Superior temporal gyrus (tissue), 1 donor: Measurements from ENCODE around the gene TMEM181.
"Not testable (repeated sequence)": the region's sequence is repeated elsewhere in the genome, so short reads cannot be mapped to it uniquely, and the experiment has no call there.

ENCODE experiments used
- DNase-seq: peaks from one replicate; pipeline ENCODE4 v3.0.0-alpha.2; 2016; ENCODE audit errors: extremely low spot score

Gene TMEM181

DNA sequence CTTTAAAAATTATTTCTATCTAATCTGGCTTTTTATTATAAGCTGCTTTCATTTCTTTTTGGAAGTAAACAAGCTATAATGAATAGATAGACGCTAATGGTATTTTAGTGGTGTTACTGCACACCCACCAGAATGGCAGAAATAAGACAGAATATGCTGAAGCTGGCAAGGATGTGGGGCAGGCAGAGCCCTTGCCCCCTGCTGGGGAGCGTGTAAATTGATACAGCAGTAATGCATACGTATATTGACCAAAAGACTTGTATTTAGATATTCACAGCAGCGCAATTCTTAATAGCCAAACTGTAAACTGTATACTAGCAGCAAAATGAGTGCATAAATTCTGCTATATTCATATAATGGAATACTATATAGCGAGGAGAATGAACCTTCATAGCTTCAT is 35.3 kb downstream of the TMEM181 start:
- DNase-seq: no peak

GRCh38 chr6:158596861-158597260 is 37.0 kb downstream of the TMEM181 start:
- peak; percentile 27 for DNase-seq

GRCh38 chr6:158597565-158597964 is 37.7 kb downstream of the TMEM181 start:
- no peak for DNase-seq

- DNase-seq: no peak
These were observed 39.7 kb downstream of the TMEM181 start for GRCh38 chr6:158599635-158600034.

DNA sequence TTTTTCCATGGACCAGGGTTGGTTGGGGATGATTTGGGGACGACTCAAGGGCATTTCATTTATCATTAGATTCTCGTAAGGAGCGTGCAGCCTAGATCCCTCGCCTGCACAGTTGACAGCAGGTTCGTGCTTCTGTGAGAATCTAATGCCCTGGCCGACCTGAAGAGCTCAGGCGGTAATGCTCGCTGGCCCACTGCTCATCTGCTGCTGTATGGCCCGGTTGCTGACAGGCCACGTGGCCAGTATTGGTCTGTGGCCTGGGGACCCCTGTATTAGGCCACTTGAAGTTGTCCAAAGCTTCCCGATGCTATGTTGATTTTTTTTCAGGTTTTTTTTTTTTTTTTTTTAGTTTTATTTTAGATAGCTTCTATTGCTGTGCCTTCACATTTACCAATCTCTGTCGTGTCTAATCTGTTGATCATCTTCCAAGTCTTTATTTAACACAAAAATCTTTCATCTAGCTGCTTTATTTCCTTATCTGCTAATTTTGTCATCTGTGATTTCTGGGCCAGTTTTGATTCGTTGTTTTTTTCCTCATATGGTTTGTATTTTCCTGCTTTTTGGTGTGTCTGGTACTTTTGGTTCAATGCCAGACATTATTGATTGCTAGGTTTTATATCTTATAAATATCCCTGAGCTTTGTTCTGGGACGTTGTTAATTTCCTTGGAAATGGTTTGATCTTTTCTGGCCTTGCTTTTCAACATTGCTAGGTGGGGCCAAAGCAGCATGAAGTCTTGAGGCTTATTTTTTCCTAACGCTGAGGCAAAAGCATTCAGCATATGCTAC is 43.6 kb downstream of the TMEM181 start:
- DNase-seq: no peak

DNA sequence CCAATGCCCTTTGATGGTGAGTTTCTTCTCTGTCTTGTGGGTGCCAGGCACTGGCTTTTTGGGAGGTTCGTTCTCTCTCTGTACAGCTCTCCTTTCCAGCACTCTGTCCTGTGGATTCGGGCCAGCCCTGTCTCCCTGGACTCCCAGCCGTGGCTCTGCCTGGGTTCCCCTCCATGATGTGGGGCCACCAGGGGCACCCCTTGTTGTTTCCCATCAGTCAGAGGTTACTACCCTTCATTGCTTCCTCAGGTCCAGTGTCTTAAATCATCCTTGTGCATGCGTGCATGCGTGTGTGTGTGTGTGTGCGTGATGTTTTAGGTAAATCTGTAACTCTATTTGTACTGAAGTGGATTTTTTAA is 44.1 kb downstream of the TMEM181 start:
- no peak for DNase-seq

DNA sequence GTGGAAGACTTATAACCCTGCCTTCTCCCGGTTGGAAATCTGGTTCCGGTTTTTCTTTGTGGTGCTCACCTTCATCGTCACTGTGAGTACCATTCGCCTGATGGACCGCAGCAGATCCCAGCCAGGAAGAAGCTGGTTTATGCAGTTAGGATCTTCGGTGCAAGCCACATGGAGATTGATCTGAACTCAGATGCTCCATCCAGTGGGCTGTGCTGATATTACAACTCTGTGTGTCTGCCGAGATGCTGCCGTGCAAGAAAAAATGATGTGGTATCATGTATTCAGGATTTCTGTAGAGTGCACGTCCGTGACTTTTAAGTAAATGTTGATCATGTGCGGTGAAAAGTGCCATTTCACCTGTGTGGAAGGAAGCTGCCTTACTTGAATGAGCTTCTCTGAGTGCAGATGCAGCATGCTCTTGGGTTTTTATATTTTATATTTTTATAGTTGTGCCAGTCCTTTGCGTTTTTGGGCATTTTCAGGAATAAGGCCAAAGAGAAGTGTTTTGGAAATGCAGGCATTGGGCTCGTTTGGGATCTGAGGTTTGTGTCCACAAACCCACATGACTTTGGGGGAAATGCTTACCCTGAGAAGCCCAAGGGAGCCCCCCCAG is 45.5 kb downstream of the TMEM181 start:
- peak; percentile 91 for DNase-seq

DNA sequence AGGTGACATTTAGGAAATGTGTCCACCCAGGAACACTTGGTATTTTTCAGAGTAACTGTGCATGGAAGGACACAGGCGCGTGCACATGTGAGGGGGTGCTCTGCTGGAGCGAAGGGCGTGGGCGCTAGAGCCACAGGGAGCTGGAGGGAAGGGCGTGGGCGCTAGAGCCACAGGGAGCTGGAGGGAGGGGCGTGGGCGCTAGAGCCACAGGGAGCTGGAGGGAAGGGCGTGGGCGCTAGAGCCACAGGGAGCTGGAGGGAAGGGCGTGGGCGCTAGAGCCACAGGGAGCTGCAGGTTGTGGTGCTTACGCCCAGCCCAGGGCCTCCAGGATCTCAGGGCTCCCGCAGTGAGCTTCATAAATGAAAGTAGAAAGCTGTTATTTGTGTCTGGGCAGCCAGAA is 46.1 kb downstream of the TMEM181 start:
- DNase-seq: not testable (repeated sequence)

- DNase-seq: no peak
These were observed 47.0 kb downstream of the TMEM181 start for GRCh38 chr6:158606935-158607334.

GRCh38 chr6:158607411-158608170 is 47.7 kb downstream of the TMEM181 start:
- DNase-seq: no peak

- no peak for DNase-seq
These were observed 48.3 kb downstream of the TMEM181 start for GRCh38 chr6:158608221-158608620.

DNA sequence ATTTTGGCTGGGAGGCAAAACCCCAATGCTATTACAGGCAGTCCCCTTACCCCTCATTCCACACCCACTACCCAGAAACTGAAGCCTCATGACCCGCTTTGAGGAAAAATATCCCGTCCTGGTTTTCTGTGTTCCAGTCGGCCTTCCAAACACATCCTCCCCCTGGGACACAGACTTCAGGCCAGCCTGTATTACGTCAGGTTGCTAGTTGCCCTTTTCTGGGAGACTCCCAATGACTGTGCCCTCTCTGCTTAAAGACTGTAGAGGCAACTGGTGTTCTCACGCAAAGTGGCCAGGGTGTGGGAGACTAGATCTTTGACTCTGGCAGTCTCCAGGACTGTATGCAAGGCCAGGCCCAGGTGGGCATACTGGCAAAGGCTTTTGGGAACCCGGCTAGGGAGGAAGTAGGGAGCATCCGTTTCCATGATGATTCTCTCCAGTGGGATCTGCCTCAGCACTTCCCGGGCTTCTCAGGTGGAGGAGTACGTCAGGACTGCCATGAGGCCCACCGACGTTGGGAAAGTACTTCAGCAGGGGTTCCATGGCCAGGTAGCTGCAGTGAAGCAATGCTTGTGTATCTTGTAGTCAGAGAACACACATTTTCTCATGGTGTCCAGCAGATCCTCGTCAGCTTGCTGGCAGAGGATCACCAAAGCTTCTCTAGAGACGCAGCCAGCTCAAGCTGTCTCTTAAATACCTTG is 49.7 kb downstream of the TMEM181 start:
- no peak for DNase-seq

DNA sequence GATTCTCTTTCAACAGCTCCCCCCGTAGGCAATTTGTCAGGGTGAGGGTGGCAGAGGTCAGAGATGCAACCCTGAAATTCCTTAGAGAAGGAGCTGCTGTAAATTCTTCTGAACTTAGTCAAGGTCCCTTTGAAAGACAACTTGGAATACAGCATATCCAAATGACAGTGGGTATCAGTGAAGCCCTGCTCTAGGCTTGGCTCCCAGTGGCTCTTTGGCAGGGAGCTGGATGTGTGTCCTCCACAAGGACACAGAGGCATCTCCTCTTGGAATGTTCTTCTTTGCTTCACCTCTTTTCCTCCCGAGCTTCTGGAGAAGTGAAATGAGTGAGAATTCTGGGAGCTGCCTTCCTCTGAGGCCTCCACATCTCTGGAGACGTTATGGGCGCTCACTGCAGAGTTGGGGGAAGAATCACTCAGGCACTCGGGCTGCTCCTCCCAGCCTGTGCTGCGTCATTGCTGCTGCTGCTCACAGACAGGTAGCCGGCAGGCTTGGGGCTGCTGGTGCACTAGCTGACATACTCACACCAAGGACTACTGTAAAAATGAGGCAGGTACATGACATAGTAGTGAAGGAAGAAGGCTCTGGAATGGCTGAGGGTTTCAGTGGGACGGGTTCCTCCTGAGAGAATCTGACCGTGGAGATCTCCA is 50.6 kb downstream of the TMEM181 start:
- no peak for DNase-seq

- DNase-seq: no peak
These were observed 51.1 kb downstream of the TMEM181 start for GRCh38 chr6:158611039-158611438.

GRCh38 chr6:158611541-158612370 is 51.9 kb downstream of the TMEM181 start:
- no peak for DNase-seq

GRCh38 chr6:158614606-158615005 is 54.7 kb downstream of the TMEM181 start:
- not testable (repeated sequence) for DNase-seq

- not testable (repeated sequence) for DNase-seq
These were observed 58.4 kb downstream of the TMEM181 start for GRCh38 chr6:158618289-158618688.

- no peak for DNase-seq
These were observed 60.3 kb downstream of the TMEM181 start for GRCh38 chr6:158619922-158620801.

- DNase-seq: no peak
These were observed 61.2 kb downstream of the TMEM181 start for GRCh38 chr6:158620963-158621693.
